GM19023 (cell line): ENCODE data around the gene CPT1A.
"Not testable (repeated sequence)": the region's sequence is repeated elsewhere in the genome, so short reads cannot be mapped to it uniquely, and the experiment has no call there.

Experiments used
- ATAC-seq: cut with Tn5 transposase; IDR thresholded peaks from one replicate; pipeline ENCODE4 v1.9.1; 2021; ENCODE audit warnings: mild to moderate bottlenecking, moderate library complexity; ENCODE audit not compliant: unreplicated experiment

Gene CPT1A

DNA sequence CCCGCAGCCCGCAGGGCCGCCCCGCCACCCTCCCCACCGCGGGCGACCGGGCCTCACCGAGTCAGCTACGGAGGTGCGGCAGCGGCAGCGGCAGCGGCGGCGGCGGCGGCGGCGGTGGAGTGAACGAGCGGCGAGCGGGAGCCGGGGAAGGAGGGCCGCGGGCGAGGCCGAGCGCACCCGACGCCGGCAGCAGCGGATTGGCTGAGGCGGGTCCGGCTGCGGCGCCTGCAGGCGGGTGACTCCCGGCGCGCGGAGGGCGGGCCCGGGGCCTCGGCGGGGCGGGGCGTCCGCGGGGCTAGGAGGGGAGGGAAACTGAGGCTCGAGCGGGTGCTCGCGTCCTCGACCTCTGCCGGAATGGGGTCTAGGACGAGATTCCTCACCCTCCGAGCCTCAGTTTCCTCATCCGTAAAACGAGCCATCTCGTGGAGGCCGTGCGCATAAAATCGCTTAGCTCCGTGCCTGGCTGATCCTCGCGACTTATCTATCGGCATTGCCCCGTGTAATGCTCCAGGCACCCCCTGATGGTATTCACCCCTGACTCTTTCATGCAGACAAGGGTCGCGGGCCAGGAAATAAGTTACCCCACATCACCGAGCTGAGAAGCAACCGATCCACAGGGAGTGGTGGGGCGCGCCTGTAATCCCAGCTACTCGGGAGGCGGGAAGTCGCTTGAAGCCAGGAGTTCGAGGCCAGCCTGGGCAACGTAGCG, at the start of gene CPT1A:
TSS of gene CPT1A (minus strand) at position 199 of the 709 bp plus-strand sequence. CDS start 26,442 bp downstream, outside the sequence.
- peak; percentile 36 for ATAC-seq

DNA sequence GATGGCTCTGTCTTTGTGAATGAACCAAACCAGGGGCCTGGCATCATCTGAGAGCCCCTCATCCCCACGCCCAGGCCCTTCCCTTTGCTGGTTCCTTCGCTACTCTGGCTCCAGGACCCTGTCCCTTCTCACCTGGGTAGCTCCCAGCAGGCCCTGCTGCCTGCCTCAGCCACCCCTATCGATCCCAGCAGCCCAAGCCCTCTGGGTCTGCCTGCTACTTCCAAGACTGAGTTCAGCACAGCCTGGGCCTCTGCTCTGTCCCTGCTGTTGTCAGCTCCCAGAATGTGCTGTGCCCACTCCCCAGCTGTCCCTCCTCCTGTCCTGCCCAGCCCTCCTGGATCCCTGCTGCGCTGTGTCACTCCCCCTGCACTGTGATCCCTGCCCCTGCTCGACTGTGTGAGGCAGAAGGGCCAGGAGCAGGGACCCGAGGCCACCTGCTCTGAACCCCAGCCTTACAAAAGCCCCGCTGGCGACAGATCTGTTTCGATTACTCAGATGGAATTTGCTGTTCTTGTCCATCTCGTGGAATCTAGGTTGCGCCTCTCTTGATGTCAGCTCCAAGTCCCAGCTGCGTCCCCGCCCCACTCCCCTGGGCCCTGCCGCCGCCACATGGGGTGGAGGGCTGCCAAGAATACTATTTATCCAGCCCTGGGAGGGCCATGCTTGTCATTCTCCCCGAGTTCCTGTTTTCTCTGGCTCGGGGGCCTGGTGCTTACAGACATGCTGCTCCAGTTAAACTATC, 48.9 kb upstream of the CPT1A start:
- no peak for ATAC-seq

DNA sequence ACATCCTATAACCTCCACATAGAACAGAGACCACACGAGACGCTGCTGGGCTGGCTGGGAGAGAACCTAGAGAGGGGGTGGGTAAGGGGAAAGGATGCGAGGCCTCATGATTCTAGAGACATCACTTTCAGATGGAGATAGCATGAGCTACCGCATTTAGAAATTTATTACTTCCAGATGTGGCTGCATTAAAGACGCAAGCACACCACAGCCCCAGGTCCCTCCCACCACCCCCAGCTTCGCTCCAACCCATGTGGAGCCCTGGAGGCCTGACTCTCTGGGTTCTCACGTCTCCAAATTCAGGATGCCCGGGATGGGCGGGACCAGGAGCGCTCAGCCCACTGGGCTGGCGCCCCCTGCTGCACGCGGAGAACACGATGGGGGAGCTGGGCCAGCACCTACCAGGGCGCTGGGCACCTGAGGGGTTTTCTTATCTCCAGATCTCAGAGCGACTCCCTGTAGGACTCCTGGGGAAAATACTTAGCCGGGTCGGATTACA, 48.3 kb upstream of the CPT1A start:
- no peak for ATAC-seq

DNA sequence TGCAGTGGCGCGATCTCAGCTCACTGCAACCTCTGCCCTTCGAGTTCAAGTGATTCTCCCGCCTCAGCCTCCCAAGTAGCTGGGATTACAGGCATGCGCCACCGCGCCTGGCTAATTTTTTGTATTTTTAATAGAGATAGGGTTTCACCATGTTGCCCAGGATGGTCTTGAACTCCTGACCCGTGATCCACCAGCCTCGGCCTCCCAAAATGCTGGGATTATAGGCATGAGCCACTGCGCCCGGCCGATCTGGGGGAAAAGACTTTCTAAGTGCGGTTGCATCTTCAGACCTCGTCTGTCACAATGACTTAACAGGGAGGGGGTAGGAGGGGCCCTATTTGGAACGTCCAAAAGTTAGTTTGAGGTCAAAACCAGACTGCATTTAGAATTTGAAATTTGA, 43.1 kb upstream of the CPT1A start:
- not testable (repeated sequence) for ATAC-seq

DNA sequence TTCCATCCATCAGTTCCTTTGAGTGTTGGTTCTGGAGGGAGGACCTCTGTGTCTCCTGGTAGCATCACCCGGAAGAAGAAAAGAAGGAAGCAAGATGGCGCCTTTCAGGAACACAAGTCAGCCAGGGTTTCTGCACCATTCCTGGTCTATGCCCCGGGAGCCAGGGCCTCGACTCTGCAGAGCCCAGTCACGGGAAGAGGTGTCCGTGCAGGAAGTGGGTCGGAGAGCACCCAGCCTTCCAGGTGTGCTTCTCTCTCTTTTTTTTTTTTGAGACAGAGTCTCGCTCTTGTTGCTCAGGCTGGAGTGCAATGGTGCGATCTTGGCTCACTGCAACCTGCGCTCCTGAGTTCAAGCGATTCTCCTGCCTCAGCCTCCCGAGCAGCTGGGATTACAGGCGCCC, 40.7 kb upstream of the CPT1A start:
- ATAC-seq: no peak

DNA sequence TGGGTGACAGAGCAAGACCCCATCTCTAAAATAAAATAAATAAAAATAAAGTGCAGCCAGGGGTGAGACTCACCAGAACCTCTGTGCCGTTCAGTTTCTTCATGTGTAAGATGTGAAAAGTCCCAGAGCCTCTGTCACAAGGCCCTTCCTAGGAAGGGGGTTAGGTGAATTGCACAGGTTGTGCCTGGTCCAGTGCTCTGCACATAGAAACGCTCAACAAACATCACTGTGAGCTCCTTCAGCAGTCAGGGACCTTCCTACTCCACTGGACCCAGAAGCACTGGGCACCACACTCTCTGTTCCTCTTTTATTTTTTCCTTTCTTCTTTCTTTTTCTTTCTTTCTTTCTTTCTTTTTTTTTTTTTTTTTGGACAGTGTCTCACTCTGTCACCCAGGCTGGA, 39.6 kb upstream of the CPT1A start:
- ATAC-seq: no peak

DNA sequence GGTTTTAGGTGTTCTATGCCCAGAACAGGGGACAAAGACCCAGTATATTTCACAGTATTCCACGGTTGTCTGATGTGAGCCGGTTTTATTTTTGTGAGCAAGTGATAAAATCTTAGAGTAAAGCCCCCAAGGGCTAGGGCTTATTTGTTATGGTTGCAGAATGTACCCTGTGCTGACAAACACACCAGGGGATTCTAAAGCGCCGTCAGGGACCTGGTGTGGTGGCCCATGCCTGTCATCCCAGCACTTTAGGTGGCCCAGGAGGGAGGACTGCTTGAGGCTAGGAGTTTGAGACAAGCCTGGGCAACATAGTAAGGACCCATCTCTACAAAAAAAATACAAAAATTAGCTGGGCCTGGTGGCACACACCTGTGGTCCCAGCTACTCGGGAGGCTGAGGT, 39.1 kb upstream of the CPT1A start:
- no peak for ATAC-seq

DNA sequence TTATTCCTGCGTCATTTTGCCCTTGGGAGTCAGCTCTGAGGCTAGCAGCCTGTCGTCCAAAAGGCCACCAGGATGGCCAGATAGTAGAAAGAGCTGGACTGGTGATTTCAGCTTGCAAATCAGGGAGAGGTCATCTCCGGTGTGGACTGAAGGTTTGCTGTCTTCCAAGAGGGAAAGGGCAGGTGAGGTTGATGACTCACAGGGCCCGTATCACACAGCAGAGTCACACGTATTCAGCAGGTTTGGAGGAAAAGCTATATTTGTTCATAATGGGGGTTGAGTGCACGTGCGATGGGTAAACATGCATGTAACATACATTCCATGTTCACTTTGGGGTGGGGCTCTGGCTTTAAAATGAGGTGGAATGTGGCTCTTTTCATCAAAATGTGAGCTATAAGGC, 36.3 kb upstream of the CPT1A start:
- no peak for ATAC-seq

DNA sequence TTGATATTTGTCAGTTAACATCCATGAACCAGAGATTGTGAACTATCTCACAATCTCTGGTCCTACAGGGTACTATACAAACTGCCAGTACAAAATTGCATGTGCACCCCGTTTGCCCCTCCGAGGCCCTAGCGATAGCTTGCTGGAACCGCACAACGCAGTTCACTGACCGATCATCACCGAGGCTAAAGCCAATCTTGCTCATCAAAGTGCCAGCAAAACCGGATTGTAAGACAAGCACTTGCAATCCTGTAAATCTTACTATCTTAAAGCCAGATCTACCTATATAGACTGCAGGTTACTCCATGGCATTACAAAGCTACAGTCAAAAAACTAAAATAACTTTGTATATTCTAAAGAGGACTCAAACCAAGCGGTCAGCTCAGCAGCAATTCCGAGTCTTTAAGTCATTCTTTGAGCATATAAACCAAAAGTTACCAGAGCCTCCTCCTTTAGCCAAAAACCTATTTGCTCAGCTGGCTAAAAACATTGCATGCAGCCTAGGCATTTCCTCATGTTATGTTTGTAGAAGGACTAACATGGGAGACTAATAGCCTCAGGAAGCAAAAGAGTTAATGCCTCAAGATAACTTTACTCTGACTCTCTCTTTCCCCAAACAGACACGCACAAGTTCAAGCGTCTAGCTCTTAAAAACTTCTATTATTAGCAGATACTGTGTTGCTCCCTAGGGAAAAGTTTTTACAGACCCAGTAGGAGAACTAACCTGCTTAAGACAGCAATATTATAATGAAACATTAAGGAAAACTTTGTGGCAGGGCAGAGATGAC, 30.7 kb upstream of the CPT1A start:
- ATAC-seq: no peak

DNA sequence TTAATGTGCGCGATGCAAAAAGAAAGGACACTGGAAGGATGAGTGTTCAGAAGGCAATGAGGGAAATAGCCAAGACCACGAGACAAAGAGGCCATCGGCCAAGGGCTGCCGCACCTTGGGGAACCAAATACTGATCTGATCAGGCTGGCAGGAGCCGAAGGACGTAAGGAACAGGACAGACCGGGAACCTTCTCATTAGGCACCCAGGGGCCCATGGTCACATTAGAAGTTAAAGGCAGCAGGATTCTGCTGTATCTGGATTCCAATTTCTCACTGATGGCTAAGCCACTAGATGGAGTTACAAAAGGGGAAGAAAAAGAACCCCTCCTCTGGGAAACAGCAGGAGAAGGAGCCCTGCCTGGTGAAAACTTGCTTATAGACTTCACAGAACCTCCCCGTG, 28.8 kb upstream of the CPT1A start:
- no peak for ATAC-seq

DNA sequence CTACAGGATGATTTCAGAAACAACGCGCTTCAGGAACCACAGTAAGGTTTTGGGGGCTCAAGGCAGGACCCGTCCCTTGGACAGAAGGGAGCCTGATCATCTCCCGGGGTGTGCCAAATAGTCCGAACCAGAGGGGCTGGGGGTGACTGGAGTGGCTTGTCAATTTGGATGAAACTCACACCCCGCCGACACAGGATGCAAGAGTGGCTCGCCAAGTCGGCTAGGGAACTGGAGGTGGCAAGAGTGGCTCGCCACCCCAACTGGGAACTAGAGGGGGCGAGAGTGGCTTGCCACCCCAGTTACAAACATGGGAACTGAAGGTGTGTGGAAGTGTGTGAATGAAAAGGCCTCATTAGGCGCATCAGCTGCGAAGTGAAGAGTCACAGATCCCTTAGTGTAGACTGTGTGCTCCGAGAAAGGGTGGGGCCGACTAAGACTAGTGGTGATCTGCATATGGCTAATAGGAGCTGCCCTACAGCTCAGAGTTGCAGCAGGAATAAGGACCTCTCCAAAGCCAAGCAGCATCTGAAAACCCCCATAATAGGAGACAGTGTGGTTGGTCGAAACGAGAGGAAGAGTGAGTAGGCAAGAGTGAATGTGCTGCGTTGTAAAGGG, 26.6 kb upstream of the CPT1A start:
- ATAC-seq: no peak

DNA sequence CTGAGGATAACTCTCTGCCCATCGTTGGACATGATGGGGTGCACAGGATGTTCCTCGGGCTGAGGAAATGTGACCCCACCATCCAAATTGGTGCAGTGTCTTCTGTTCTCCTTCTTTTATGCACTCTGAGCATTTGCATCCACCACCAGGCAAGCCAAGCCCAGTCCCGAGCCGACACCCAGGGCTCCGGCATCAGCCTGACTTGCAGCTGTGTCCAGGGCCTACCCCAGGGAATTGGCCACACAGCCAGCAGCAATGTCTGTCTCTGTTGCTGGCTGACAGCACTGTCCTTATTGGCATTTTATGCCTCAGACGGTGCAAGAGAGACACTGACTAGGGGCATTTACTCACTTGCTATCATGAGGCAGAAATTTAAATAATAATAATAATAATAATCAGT, 25.4 kb upstream of the CPT1A start:
- ATAC-seq: no peak

DNA sequence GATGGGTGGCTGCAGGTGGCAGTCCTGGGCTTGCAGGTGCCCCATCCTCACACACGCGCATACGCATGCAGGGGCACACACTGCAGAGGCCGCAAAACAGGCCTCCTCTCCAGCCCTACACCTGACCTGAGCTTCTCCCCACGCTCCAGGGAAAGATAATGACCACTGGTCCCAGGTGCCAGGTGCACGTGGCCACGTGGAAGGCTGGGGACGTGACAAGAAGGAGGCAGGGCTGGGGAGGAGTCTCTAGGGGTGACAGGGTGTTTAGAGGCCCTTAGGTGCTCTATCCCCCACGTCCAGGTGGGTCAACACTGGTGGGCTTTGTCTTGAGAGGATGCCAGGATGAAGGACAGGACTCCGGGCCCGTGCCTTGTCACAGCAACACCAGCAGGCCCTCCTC, 23.5 kb upstream of the CPT1A start:
- ATAC-seq: no peak

DNA sequence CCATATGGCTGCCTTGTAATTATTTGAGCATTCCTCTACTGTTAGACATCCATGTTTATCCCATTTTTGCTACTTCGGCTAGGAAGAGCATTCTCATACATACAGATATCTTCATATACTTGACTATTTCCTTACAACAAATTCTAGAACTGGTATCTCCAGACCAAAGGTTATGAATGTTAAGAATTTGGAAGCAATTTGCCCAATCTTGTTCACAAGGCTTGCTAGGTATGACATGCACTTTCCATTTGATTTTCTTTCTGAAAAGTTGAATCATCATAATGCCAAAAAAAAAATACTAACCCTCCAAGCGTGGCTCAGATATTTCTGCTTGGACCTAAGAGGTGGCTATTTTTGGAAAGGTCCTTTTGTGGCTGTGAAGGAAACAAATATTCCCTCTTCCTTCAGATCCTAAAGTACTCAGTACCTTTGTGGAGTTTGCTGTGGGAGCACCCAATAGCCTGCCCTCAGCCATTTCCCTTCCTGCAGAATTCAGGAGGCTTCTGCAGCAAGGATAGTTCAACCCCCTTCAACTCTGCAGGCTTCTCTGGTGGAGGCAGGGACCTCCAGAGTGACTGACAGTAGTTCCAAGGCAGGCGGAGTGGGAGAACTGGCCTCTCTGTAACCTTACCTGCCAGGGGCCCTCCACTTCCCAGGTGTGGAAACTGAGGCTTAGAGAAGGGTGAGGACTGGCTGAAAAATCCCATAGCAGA, 22.0 kb upstream of the CPT1A start:
- ATAC-seq: no peak

DNA sequence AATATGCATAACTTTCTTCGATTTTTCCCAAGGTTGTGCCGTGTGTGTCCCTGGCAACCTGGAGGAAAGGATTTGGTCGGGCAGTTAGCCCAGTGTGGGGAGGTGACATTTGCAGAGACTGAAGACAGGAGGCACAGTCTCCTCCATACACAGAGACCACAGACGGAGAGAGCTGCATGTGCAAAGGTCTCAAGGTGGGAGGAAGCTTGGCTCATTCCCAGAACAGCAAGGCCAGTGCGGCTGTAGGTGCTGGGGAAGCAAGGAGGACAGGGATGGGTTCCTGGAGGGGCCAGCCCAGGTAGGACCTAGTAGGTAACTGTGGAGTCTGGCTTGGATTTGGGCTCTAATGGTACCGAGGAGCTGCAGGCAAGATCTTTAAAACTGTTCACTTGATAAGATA, 20.7 kb upstream of the CPT1A start:
- ATAC-seq: no peak

DNA sequence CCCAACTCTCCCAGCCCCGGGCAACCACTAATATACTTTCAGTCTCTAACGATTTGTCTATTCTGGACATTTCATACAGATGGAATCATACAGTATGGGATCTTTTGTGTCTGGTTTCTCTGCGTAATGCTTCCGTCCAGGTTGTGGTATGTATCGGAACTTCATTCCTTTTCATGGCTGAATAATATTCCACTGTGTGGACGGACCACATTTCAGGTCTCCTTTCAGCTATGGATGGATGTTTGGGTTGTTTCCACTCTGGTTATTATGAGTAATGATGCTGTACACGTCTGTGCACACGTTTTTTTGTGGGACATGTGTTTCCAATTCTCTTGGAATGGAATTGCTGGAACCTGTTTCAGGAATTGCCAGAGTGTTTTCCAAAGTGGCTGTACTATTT, 17.4 kb upstream of the CPT1A start:
- no peak for ATAC-seq

DNA sequence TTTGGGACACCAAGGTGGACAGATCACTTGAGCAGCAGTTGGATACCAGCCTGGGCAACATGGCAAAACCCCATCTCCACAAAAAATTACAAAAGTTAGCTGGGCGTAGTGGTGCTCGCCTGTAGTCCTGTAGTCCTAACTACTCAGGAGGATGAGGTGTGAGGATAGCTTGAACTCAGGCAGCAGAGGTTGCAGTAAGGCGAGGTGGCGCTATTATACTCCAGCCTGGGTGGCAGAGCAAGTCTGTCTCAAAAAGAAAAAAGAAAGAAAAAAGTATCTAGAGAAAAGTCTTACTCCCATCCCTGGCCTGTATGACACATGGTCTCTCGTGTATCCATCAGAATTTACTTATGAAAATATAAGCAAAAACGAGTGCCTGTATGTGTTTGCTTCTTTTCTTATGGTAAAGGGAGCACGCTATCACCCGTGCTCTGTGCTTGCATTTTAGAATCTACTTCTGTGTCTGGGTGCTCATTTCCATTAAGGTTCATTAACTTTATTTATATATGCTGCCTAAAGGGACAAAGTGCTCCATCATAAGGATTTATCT, 15.4 kb upstream of the CPT1A start:
- no peak for ATAC-seq

DNA sequence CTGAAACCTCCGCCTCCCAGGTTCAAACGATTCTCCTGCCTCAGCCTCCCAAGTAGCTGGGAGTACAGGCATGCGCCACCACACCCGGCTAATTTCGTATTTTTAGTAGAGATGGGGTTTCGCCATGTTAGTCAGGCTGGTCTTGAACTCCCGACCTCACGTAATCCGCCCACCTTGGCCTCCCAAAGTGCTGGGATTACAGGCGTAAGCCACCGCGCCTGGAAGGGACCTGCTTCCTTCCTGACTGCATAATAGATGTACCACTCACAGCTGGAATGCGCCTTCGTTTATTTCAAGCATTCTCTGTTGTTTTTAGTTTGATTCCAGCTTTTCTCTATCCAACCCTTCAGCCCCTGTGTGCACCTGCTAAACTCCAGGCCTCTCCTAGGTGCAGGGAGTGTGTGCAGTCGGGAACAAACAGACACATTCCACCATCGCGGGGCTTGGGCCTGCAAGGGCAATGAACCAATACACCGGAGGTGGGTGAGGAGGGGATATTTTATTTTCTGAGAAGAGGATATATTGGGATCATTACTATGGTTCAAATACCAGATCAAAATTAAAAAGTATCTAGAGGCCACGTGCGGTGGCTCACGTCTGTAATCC, 14.8 kb upstream of the CPT1A start:
- not testable (repeated sequence) for ATAC-seq

DNA sequence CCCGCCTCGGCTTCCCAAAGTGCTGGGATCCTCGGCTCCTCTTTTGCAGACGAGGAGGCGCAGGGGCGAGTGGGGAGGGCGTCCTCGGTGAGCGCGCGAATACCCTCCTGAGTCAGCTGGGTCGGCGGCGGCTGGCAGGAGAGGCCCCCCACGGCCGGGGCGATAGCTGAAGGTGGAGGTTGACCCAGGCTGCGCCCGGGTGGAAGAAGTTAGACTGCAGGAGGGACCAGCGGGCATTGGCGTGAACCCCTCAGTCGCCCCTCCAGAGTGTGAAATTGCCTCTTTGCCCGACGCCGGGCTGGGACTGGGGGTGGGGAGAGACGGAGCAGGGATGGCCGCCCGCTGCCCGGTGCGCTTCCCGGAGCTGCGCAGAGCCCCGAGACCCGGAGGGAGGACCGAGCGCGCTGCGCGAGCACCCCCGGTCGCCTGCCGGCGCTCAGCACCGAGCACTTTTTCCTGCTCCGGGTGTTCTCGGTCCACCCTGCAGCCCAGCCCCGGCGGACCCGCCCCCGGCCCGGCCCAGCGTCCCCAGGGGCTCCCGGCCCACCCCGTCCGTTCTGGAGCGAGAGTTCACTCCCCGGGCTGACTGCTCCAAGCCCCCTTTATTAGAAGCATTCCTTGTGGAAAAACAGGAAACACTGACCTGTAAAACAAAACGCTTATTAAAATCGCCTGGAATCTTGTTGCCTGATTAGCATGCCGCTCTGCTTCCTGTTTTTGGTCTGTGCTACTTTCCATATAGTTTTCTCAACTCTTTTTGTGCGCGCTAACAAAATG, 13.7 kb upstream of the CPT1A start:
- no peak for ATAC-seq
